Mammary epithelial cell (primary cell): ENCODE results near the gene TMPRSS5.
"Not testable (repeated sequence)": the region's sequence is repeated elsewhere in the genome, so short reads cannot be mapped to it uniquely, and the experiment has no call there.

ENCODE experiments used
- CTCF ChIP-seq, 2 donors: IDR thresholded peaks in 1 of 2; conservative IDR thresholded peaks in 1 of 2; 2 replicates each; pipeline ENCODE4 v1.5.1; 2011 to 2012; ENCODE audit warnings: inconsistent platforms in 2 of 2, low read length in 2 of 2, mild to moderate bottlenecking in 2 of 2, control low read depth in 1 of 2, low read depth in 1 of 2; ENCODE audit not compliant: insufficient read depth in 1 of 2; ENCODE audit errors: extremely low read depth in 1 of 2
- EZH2 ChIP-seq: IDR thresholded peaks from 2 replicates; pipeline ENCODE4 v1.6.1; 2012; ENCODE audit warnings: low read length, inconsistent platforms, borderline replicate concordance

GRCh38 chr11:113671914-113672313, 34.2 kb downstream of the TMPRSS5 start:
- TF ChIP-seq CTCF (conservative IDR thresholded peaks at IDR 0.05 in 1 of 2, IDR thresholded peaks at IDR 0.05 in 1 of 2; ENCODE audit: extremely low read depth in 1 of 2, insufficient read depth in 1 of 2, low read depth in 1 of 2, low read length in 2 of 2); EZH2: not testable (repeated sequence)
